A204.1 (cell line): ENCODE data around the gene MAGI2.

Experiments
- FAIRE-seq: peaks from 2 replicates; lab custom pipeline; 2012; peaks lifted over from hg19 to GRCh38; lab: Jason Lieb, UNC

The MAGI2 gene

DNA sequence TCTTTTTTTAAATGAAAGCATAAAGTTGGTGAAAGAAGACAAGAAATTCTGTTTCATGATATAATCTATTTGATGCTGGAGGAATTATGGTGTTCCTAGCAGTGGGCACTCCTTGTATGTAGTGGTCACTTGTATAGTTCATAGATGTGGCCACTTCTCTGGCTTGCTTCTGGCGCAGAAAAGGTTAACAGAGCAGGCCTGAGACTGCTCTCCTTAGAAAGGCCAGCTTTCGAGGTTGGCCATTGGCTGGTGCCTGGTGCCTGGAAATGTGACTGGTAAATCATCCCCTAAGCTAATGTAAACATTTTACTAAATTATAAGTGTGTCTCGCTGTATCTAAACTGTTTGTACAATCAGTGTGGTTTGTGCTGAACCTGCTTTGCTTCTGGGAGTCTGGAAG is 1378.8 kb downstream of the MAGI2 start:
- FAIRE-seq = no peak

DNA sequence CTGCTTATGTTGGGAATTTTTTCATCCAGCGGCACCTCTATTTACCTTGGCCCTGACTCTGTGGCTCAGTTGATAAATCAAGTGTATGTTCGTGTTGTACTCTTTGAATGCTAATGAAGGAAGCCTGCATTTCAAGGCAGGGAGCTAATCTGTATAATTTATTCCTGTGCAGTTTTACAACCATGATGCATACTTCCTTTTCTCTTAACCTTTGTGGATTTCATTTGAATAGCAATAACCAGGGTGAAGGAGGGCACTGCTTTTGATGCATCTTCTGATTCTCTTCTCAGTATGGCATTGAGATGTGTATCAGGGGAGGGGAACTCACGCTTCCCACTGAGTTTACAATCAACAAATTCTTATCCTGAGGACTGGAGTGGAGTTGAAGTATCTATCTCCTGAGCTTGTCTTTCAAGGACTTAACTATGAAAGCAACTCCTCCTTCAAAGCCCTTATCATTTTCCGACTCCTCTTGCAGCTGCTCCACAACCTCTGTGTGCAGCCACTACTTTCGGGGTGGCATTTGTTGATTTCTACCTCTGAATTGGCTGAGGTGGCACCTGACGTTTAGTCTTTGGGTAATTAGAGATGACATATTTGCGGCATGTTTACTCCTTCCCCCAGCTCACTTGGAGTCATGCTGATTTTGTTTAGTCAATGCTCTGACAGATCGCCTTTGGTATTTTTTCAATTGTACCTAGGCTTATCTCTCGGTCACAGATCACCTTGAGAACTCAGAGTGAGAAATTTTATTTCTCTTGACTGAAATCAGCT is 1379.7 kb downstream of the MAGI2 start:
- FAIRE-seq = no peak

DNA sequence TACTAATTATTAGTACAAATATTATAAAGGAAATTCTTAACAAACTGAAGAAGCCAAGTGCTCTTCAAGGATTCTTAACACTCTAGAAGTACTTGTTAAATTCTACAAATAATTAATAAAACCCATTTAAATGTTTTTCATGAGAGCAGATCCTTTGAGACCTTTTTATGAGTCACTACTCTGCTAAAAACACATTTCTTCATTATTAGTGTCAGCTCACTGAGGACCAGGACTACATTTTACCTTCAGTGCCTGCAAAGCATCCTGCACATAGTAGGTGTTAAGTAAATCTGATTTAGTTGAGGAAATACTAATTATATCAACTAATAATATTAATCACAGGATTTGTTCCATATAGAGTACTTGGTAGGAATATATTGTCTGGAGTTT is 1381.3 kb downstream of the MAGI2 start:
- FAIRE-seq = no peak

DNA sequence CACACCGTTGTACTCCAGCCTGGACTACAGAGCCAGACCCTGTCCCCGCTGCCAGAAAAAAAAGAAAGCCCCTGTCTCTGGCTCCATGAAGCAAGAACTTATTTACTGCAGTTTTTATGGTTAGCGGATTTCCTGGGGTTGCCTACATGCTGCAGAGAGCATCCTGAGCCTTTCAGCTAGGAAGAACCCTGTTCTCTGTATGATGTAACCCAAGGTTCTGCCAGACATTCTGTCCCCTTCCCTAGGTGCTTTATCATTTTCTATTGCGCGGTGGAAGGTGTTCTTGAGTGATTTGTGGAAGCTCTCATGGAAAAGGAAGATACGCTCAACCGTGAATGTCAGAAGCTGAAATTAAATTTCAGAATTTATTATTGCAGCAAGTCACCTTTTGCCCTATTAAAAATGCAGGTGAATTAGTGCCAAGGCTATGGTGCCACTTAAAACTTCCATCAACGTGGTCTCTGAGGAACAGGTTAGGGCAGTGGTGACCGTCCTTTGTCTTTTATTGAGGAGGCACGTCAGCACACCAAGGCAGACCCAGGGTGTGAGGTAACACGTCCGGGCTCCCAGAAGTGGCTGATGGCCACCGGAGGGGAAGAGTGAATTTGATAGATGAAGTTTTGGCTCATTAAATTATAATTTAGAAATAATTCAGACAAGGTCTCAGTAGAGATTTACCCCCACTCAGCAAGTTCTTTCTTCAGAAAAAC is 1381.8 kb downstream of the MAGI2 start:
- FAIRE-seq = no peak

DNA sequence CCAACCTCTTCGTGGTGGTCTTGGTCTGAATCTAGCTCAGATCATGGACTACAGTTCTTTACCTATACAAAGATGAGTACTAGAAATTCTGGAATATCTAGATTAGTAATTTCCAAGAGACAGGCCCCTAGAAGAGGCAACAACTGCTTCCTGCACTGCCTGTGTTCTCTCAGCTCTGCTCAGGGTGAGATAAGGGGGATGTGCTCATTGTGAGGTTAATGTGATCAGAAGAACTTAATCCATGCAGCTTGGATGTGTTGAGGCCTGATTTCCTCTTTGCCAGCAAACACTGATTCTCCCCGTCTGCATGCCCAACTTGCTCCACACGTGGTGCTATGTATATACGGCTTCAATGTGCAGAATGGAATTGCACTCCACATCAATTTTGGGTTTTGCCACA is 1386.9 kb downstream of the MAGI2 start:
- FAIRE-seq = no peak

DNA sequence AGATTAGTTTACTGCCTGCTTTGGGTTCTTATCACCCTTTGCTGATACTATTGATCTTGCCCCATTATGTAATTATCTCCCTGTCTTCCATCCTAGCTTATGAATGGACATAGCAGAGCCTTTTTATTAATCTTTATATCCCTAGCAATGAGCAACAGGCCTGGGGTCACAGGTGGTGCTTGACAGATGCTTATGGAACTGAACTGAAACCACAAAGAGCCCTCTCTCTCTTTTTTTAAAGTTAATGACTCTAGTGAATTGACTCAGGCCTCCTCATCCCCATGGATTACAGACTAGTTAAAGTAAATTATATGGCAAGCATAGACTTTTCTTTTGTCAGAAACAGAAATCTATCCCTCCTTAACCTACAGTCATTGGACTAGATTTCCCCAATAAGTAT is 1389.7 kb downstream of the MAGI2 start:
- FAIRE-seq = no peak

GRCh38 chr7:78062214-78062613 is 1391.3 kb downstream of the MAGI2 start:
- no peak for FAIRE-seq

- FAIRE-seq = no peak
Observed at GRCh38 chr7:78057571-78057970, 1395.9 kb downstream of the MAGI2 start.

DNA sequence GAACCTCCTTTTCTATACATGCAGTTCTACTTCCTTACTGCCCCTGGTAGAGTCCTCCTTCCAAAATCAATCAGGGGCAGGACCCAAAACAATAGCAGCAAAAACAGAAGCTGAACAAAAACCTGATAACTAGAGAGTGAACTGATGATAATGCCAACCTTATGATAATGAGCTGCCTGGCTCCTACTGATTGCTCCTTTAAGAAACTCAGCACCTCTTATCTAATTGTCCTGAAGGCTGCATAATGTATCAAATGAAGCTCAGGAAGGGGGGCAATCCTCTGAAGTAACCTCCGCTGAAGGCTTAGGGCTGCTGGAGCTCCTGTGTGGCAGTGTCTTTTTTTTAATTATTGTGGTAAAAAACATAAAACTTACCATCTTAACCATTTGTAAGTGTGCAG is 1397.9 kb downstream of the MAGI2 start:
- no peak for FAIRE-seq

- no peak for FAIRE-seq
Observed at GRCh38 chr7:78055001-78055573, 1398.4 kb downstream of the MAGI2 start.

DNA sequence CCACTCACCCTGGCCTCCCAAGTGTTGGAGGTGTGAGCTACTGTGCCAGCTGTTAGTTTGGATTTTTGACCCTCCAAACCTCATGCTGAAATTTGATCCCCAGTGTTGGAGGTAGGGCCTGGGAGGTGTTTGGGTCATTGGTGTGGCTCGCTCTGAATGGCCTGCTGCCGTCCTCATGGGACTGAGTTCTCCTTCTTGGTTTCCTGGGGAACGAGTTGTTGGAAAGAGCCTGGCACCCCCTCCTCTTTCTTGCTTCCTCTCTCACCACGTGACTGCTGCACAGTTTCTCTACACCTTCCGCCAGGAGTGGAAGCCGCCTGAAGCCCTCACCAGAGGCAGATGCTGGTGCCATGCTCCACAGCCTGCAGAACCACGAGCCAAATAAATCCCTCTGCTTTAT is 1401.4 kb downstream of the MAGI2 start:
- FAIRE-seq = no peak

- FAIRE-seq = no peak
Observed at GRCh38 chr7:78047800-78048199, 1405.7 kb downstream of the MAGI2 start.

DNA sequence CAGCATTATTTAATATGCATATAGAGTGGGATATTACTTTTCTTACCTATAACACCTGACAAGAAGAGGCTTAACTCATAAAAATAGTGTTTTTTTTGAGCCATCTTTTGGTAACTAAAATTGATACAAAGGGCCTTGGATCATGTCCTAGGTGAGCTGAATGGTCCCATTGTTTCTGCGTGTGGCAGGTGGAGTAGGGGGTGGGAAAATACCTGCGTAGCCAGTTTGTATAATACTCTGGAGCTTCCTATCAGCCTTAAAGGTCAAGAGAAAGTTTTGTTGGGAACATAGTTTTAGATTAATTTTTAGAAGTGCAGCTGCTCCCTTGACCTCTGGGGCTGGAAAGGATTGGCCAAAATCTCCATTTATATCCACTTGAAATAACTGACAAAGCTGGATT is 1410.3 kb downstream of the MAGI2 start:
- FAIRE-seq = no peak

GRCh38 chr7:78041423-78041822 is 1412.0 kb downstream of the MAGI2 start:
- no peak for FAIRE-seq

DNA sequence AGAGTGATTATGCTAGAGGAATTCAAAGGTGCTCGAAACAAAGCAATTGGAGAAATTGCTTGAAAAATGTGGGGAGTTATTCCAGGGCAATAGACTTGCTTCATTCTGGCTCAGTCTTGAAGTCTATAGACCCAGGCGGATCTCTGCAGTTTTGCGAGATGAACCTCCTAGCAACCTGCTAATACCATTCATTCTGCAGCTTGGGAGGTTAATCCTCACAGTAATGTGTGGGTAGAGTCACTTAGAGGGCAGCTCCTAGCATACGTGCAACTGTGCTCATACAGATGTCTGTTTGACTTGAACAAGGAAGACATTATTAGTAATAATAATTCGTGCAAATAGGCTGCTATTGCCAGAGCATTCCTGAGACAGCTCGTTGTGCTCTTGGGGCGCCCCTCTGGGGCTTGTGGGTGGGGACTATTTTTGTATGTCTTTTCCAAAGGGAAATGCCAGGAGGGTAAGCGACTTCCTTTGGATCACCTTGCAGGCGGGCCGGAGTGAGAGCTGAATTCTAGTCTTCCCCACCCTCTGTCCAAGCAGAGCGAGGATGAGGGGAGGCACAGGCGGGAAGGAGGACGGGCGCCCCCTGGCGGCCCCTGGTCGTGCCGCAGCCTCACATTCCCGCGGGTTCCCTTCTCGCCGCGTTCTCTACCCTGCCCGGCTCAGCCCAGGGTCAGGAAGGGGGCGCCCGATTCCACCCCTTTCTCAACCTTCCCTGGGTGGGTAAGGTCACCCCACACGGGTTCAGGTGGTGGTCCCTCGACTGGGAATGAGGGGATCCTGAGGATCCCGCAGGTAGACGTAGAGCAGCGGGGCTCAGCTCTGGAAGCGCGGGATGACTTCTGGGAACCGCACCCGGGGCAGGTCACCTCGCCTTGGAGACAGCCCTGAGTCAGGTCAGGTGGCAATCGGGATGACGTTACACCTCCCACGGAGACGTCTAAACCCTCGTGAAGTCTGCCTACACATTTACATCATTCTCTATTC is 1413.4 kb downstream of the MAGI2 start:
- FAIRE-seq = no peak

DNA sequence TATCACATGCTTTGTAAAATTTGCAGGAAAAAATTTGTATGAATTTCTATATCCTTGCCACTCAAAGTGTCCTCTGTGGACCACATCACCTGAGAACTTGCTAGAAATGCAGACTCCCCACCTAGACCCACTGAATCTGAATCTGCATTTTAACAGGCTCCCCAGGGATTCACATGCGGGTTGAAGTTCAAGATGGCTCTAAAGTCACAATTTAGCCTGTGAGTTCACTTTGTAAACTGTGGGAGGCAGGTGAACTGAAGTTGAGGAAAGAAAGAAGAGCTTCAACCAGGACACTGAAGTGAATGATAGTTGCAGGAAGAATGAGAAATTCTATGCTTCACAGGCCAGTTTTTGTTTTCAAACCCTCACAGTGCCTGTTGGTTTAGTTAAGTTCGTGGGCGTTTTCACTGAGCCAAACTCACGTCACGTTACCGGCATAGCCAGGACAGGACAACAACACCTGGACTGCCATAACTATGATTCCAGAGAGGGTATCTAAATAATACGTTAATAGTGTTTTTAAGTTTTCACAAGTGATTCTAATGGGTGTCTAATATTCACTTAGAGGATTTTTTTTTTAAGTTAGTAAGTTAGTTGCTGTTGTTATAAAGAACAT is 1414.9 kb downstream of the MAGI2 start:
- FAIRE-seq = no peak

DNA sequence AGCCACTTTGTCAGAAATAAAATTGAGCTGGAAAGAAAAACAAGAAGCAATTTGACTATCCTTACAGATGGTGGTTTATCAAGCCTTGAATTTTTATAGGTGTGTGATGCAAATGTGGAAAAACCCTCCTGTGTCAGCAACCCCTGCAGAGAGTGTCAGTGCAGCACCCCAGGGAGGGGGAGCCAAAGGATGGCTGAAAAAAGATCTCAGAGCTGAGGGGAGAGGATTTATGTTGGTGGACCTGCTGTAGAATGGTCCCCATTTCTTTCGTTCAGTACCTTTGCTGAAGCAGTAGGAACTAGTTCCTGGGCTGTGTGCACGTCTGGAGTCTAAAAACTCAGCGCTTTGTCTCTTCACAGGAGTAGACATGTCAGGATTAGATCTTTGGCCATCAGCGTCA is 1415.9 kb downstream of the MAGI2 start:
- no peak for FAIRE-seq

DNA sequence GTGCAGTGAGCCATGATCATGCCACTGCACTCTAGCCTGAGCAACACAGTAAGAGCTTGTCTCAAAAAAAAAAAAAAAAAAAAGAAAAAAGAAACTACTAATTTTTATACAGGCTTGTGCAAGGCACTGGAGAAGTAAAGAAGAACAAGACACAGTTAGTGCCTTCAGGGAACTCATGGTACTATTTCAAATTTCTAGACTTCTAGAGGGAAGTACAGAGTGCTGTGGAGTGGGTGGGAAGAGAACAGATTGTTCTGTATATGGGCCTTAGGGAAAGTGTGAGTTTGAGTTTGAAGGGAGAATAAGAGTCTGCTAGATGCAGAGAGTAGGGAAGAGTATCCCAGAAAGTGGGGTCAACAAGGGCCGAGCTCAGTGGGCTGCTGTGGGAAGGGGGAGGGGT is 1420.1 kb downstream of the MAGI2 start:
- FAIRE-seq = no peak

DNA sequence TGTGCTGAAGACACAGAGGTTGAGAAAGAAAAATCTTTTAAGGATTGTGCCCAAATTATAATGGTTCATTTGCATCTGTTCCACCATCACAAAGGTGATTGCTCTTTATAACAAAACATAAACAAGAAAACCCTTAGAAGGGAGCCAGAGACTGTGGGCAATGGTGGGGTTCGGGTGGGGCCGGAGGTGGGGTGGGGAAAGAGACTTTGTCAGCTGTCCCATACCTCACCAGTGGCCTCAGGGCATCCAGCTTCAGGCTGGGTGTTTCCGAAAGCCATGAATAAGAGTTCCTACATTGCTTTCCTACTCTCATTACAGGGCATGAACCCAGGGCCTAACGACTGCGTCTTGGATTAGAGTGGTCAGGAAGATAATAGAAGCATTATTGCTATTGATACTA is 1427.0 kb downstream of the MAGI2 start:
- FAIRE-seq = no peak

- no peak for FAIRE-seq
Observed at GRCh38 chr7:78024591-78024990, 1428.9 kb downstream of the MAGI2 start.

DNA sequence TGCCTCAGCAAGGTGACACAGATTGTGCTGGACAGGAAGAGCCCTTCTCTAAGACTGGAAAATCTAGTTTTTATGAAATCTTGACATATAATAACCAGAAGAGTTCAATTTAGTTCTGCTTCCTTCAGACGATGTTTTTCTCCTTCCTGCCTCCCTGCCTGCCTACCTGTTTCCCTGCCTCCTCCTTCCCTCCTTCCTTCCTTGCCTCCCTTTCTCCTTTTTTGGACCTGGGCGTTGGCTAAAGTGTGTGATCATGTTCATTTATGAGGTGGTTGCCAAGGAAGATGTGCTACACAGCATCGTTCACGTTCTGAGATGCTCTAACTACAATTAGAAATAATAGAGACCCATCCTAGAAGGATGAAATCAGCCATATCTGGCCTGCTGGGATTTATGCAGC is 1430.3 kb downstream of the MAGI2 start:
- no peak for FAIRE-seq

DNA sequence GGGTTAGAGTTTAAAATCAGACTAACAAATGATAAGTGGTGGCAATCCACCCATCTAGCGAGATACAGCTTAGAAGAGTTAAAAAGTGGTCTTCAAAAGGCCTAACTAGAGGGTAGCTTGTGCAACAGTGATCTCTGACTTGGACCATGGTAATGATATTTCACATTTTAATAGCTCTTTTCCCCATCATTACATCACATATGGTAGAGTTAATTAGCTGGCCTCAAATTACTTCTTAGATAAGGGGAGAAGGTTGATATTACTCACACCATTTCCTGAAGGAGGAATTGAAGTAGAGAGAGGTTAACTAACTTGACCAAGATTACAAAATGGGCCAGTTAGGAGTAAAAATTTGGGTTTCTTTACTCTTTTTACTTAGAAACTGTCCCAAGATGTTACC is 1431.3 kb downstream of the MAGI2 start:
- FAIRE-seq = no peak
